ENCODE data around the gene MCOLN2.
"Not testable (repeated sequence)": the region's sequence is repeated elsewhere in the genome, so short reads cannot be mapped to it uniquely, and the experiment has no call there.

Gene MCOLN2

DNA sequence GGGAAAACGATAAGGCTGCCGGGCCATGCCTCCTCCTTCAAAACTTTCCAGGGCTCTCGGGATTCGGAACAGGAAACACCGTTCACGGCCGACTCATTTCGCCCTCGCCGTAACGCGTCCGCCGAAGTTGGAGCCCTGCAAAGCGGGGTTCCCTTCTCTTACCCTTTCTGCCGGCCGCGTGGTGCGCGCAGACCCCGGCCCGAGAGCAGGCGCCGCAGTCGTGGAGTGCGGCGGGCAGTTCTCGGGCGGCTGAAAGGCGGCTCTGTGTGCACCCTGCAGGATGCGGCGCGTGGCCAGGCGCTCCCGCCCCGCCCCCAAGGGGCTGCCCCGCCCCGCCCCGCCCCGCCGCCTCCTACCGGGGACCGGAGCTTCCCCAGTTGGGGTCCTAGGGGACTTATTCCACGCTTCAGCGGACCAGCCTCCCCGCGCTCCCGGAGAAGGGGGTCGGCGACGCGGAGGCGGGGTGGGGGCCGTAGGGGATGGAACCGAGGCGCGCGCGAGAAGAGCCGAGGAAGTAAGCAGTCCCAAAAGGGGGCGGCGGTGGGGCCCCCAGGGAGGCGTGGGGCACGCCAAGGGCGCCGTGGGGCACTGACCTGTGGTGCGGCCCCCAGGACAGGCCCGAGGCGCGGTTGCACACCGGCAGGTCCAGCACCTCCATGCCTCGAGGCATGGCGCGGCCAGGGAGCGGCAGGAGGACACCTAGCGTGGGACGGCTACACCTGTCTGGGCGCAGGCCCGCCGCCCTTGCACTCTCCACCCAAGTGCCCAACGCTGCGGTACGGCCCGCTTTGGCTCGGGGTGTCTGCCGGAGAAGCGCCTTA is at the start of gene MCOLN2:
Gene MCOLN2 (minus strand): TSS at position 268 of the 821 bp plus-strand sequence. CDS start 241 bp downstream, at position 27.
- peak; percentile 63 for DNase-seq

DNA sequence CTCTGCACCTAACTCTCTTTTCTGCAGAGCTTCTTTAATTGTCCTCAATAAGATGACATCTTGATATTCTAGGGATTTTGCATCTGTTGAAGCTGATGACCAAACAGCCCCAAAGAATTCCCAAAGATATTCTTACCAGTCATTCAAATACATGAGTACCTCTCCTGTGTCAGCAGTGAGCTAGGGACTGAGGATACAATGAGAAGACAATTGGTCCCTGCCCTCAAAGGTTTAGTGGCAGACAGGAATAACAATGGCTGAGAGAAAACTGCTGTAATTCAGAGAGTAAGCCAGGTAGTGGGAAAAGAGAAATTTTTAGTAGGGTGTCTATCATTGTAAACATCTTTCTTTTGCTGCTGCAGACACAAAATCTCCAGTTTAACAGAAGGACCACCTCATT is 45.5 kb upstream of the MCOLN2 start:
- DNase-seq: no peak

DNA sequence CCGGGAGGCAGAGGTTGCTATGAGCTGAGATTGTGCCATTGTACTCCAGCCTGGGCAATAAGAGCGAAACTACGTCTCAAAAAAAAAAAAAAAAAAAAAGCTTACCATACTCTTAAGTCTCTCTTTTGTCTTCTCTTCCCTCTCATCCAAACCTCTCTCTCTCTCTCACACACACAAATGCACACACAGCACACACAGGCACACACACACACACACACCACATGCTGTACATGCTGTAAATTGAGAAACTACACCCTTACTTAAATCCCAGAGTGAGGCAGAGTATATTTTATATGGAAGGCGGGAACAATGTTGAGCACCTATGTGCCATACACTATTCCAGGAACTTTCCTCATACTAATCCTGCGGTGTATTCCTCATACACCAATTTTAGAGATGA is 44.9 kb upstream of the MCOLN2 start:
- DNase-seq: no peak

DNA sequence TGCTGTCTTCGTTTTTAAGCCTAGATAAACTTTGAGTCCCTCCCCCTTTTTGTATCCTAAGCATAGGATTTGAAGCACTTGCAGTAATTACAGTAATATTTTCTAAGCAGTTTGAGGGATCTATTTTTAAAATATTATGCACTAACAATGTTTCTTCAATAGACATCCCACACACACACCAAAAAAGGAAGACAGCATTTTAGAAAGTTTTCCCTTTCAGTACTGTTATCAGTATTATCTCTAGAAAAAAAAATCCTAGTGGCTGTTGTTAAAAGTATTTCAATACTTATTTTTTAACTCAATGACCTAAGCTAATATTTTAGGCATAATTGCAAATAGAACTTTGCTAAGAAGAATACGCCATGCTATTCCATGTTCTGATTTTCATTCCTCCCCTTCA is 36.3 kb upstream of the MCOLN2 start:
- no peak for DNase-seq

DNA sequence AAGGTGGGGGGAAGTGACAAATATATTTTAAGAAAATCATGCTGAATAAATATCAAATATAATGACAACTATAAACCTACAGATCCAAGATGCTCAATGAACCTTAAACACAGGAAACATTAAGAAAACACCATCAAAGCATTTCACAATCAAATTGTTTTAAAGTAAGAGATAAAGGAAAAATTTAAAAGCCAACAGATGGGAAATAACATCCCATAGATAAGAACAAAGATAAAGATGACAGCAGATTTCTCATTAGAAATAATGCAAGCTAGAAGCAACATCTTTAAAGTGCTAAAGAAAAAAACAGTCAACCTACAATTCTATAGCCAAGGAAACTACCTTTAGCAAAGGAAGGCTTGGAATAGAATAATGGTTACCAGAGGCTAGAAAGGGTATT is 33.6 kb upstream of the MCOLN2 start:
- no peak for DNase-seq

DNA sequence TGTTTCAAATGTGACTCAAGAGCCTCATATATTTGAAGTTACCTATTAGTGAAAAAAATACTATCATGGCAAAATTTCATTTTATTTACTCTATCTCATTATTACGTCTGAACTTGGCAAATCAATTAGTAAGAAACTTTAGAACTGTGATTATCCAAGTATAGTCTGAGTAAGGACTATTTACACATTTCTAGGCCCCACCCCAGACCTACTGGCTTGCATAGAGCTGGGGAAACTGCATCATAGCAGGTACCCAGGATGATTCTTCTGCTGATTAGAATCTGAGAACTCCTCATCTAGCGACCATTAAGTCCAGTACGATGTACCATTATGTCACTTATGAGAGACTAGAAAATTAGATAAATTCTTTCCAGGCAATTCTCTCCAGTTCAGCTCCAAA is 31.2 kb upstream of the MCOLN2 start:
- DNase-seq: no peak

DNA sequence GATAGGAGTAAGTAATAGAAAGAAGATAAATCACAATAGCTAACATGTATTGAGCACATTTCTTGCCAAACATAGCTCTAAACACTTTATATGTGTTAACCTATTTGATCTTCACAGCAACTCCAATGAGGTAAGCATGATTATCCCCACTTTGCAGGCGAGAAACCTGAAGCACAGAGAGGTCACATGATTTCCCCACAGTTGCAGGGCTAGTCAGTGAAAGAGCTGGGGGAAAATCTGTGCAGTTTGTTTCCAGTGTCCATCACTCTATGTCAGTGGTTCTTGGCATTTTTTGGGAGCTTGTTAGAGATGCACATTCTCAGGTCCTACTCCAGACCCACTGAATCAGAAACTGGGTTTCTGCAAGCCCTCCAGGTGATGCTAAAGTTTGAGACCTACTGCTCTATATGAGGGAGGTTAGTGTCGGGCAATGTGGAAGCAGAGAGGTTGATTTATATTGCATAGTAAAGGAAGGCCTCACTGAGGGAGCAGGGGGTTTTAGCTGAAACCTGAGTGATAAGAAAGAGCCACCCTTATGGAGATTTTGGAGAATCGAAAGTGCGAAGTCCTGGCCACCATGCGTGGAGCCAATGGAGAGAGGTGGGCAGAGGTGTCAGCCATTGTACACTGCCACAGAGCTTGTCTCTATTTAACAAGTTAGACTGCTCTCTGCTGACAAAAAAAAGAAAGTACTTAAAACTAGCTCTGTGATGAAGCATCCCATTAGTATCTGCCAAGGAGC is 30.5 kb upstream of the MCOLN2 start:
- DNase-seq: peak; percentile 11

DNA sequence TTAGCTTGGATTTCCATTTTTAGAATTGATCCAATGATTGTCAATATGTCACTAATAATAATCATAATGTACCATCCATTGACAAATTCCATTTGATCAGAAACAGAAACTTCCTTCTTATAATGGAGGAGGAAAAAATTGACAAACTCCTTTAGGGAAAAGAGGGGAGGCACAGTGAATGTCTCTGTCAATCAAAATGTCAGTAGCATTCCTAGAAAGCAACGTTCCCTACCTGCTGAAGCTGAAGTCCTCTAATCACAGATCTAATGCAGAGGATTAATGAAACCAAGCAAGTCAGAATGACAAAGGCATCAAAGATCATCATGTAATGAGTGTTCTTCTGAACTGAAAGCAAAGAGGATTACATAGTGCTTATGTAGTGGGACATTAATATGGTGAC is 29.0 kb upstream of the MCOLN2 start:
- no peak for DNase-seq

DNA sequence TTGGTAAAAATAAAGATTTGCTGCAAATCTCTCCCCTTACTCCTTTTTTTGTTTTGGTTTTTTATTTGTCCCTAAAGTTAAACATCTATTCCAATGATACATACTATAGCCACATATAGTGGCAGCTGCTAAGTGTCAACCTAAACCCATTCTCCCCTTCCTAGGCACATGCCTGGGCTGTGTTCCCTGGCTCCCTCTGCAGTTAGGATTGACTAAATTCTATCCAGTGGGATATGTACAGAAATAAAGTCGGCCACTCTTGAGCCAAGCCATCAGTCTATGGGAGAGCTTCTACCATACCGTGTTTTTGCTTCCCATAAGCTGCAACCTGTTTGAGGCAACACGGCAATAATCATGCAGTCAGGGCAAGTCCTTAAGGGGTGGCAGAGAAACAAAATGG is 27.8 kb upstream of the MCOLN2 start:
- no peak for DNase-seq

DNA sequence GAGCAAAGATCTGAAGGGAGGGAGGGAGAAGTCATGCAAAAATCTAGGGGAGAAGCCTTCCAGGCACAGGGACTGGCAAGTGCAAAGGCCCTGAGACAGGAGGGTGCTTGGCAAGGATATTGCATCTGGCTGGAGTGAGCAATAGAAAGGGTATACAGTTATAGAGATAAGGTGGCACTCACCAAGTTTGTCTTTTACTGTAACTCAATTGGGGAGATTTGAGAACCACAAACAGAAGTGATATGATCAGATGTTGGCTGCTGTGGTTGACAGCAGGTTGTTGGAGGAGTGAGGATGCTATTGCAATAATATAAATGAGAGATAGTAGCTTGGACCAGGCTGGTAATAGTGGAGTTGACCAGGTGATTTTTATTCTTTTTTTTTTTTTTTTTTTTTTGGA is 25.8 kb upstream of the MCOLN2 start:
- DNase-seq: no peak

DNA sequence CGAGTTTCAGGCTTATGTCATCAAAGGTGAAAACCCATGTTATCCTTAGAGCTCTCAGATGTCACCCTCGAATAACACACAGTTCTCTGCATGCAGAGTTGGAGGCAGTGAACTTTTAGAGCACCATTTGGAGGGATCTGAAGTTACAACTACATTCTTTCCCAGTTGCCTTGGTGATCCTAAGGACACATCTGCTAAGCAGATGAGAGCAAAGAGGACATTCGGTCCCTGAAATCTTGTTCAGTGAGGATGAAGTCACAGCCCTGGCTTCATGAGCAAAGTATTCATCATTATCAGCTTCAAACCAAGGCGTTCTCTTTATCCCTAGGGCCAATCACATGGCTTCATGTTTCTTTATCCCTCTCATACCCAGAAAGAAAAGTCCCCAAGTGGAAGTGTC is 23.1 kb upstream of the MCOLN2 start:
- no peak for DNase-seq

DNA sequence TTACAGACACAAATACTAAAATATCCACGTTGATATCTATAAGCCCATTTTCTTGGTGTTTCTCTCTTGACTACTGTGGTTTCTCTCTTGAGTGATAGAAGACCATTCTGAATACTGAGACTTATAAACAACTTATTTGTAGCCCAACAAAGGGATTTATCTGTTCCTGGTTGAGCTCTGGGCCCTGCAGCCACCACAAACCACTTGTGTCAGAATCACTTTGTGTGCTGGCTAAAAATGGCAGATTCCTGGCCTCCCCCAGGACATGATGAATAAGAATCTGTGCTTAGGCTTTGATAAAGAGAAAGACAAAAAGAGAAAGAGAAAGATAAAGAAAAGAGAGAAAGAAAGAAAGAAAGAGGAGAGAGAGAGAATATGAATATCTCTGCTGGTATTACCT is 18.9 kb upstream of the MCOLN2 start:
- no peak for DNase-seq

DNA sequence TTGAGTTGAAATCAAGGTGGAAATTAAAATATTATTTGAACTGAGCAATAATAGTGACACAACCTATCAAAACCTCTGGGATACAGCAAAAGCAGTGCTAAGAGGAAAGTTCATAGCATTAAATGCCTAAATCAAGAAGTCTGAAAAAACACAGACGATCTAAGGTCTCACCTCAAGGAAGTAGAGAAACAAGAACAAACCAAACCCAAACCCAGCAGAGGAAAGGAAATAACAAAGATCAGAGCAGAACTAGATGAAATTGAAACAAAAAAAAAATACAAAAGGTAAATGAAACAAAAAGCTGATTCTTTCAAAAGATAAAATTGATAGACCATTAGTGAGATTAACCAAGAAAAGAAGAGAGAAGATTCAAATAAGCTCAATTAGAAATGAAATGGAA is 8.7 kb upstream of the MCOLN2 start:
- DNase-seq: not testable (repeated sequence)

DNA sequence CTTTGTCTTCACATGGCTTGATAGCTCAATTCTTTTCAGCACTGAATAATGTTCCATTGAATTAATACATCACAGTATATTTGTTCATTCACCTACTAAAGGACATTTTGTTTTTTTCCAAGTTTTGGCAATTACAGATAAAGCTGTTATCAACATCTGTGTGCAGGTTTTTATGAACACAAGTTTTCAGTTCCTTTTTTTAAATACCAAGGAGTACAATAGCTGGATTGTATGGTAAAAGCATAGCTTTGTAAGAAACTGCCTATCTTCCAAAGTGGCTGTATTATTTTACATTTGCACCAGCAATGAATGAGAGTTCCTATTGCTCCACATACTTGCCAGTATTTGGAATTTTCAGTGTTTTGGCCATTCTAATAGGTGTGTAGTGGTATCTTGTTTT is 4.8 kb upstream of the MCOLN2 start:
- no peak for DNase-seq

DNA sequence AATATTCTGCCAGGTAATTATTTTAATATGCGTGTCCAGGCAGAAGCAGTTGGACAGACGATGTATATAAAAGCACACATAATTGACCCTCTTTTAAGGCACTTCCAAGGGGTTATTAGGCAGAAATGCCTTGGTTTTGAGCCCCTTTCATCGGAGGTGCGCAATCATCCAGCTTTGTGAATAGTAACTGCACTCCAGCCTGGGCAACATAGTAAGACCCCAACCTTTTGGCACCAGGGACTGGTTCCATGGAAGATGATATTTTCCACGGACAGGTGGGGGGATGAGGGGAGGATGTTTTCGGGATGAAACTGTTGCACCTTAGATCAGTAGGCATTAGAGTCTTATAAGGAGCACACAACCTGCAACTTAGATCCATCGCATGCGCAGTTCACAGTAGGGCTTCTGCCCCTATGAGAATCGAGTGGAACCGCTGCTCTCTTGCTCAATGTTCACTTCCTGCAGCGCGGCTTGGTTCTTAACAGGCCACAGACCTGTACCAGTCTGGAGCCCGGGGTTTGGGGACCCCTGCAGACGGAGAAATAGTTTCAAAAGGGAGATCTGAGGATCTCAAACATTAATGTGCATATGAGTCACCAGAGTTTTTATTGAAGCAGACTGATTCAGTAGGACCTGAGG is 1.8 kb upstream of the MCOLN2 start:
- peak; percentile 69 for DNase-seq

DNA sequence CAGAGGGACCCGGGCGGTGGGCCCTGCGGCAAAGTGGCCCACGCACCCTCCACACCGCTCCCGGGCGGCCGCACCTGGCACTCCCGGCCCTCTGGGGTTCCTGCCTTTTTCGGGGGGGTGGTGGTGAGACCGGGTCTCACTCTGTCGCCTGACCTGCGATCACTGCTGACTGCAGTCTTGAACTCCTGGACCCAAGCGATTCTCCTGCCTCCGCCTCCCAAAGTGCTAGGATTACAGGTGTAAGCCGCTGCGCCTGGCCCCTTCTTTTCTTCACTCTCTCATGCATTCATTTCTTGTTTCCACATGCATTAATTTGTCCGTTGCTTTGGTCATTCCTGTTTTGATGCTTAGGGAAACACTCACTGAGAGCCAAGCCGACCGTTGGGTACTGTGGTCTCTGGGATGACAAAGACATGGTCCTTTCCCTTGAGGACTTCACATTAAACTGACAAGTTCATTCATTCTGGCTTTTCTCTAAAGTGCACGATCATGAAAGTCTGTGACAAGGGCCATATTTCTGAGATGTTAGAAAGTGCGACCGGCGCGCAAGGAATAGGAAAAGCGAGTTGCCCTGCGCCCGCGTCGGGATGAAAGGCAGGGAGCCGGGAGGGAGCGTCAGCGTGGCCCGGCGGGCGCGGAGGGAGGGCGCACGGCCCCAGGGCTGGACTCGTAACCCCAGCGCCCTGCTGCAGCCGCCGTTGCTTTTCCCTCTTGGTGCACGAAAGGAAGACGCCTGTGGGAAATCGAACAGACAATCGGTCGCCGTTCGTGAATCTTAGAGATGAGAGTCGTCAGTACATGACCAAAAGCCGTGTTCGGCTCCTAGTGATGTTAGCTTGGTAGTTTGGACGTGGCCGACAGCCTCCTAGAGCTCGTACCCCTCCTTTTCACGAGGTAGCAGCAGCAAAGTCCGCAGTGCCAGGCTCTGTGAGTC is 1.0 kb upstream of the MCOLN2 start:
- DNase-seq: peak; percentile 40

DNA sequence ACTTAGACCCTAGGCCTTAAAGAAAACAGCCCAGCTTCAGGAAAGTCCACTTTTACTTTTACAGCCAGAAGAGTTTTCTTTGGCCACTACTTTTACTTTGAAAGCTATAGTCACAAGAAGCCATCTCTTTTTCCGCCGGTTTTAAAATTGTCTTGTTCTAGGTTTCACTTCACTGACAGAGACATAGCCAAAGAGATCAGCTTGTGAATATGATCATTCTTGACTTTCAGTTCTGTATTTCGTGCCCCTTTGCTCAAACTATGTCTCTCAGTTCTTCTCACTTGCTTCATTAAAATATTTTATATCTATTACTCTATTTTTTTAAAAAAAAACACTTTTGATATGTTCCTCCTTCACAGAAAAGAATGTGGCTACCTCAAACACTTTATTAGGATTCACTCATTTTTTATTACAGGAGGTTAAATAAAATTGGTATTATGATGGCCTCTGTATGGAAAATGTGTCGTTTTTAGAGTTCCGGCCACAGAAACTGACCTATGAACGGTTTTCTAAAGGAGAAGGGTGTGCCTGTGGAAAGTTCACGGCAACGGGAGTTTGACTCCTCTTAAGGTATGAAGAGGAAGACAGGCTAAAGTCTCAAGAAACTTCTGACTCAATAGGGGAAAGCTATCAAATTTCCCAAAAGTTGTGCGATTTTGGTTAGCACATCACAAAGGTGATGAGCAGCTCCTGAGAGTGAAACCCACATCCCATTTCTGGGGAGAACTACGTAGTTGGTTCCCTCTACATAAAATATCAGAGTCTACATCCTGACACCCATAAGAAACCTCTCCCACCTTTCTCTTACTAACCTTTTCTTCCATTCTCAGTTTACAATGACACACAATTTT is 1.2 kb downstream of the MCOLN2 start:
- peak; percentile 43 for DNase-seq

DNA sequence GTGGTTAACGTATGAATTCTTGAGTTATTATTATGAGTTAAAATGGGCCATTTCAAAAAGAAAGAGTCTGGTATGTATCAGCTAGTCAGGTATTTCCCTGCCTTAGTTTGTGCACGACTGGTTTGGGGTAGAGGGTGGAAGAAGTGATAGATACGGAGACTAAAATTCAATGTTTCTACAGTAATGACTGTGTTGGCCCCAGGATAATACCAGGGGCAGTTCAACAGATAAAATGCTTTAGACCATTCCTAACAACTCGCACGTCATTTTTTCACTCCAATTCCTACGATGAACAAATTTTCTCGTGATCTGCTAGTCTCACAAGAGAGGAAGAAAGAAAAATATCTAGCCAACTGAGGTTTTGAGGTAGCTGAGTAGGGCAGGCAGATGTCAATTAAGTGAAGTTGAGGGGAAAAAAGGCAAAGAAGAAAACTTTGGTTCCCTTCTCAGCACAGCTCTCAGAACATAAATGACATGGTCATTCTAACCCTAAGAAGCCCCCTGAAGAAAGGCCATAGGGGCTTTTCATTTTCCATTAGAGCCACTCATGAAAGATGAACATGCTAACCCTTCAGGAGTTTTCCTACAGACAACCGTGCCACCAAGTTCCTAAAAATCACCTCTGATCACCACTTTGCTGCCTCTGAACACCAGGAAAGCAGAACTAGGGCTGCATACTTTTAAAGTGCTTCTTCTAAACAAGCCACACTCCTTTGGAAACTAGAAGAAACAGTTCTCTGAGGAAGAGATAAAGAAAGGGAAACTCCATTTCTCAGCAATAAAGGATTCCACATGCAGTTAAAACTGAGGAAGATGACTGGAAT is 5.6 kb downstream of the MCOLN2 start:
- DNase-seq: no peak

DNA sequence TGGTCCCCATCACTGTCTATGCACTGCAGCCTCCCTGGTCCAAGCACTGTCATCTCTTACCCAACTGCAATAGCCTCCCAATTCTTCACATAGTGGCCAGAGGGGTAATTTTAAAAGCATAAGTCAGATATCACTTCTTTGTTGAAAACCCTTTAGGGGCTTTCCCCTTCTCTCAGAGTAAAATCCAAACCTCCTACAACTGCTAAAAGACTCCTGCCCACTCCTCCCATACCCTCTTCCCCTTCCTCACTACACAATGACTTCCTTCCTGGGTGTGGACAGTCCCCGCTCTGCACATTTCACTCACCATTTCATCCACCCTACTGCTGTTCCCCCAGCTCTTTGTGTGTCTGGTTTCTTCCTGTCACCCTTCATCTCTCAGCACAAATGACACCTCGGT is 8.3 kb downstream of the MCOLN2 start:
- DNase-seq: peak; percentile 32

DNA sequence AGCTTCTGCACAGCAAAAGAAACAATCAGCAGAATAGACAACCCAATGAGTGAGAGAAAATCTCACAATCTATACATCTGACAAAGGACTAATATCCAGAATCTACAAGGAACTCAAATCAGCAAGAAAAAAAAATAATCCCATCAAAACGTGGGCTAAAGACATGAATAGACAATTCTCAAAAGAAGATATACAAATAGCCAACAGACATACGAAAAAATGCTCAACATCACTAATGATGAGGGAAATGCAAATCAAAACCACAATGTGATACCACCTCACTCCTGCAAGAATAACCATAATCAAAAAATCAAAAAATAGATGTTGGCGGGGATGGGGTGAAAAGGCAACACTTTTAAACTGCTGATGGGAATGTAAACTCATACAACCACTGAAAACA is 10.4 kb downstream of the MCOLN2 start:
- DNase-seq: not testable (repeated sequence)

DNA sequence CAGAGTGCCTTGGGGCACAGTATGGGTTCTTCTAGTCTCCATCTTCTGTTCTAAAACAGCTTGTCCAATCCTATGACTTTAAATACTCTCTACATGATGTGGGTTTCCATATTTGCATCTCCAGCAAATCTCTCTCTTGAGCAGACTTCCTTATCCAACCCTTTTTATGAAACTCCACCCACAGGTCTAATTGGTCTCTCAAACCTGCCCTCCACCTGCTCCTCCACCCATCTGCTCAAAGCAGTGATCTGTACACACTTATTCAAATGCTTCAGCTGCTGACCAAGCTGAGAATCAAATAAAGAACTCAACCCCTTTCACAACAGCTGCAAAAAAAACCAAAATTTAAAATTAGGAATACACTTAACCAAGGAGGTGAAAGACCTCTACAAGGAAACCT is 11.5 kb downstream of the MCOLN2 start:
- no peak for DNase-seq

All from stimulated activated CD4-positive, alpha-beta T cell treated with anti-CD3 and anti-CD28 coated beads, Interleukin-15, amount 100 ng/mL, for 24 hours (primary cell).